Panc1 (cell line): ENCODE measurements around the gene BRWD1. TPM values are rescaled to one million over a fixed set of nuclear protein-coding genes. Genes with fewer than 3 reads are reported as not detected.

Experiments used
- ATAC-seq: fragments of 200-7000 bp; cut with Tn5 transposase; 2 replicates; pipeline ENCODE4 v1.9.1; 2020; ENCODE audit warnings: mild to moderate bottlenecking, moderate library complexity
- BruUV-seq: library from RNA; stranded (reverse); fragments of 400-500 nt; replicated peaks from 2 replicates; lab custom pipeline; 2021; lab: Mats Ljungman, UMichigan
- CTCF ChIA-PET: fragments of 300-600 bp; sonication (Branson Sonifier 250); formaldehyde crosslinking; loops from one replicate; lab custom pipeline; 2022; ENCODE audit warnings: antibody characterized with exemption; lab: Charles Lee
- POLR2A ChIA-PET: fragments of 300-600 bp; sonication (Branson Sonifier 250); formaldehyde crosslinking; loops from one replicate; lab custom pipeline; 2022; ENCODE audit warnings: antibody characterized with exemption; lab: Charles Lee
- DNase-seq: peaks from one replicate; pipeline ENCODE4 v3.0.0-alpha.2; 2010; ENCODE audit warnings: low read depth, low spot score
- H3K27ac ChIP-seq: 2 replicates; pipeline ENCODE4 v1.5.1; 2011; ENCODE audit warnings: mild to moderate bottlenecking, low read length, inconsistent platforms
- H3K27me3 ChIP-seq: fragments of 200-500 bp; sonication (Bioruptor generic); 2 replicates; pipeline ENCODE4 v1.6.0; 2014; ENCODE audit warnings: low read length, inconsistent platforms; ENCODE audit not compliant: control insufficient read depth, insufficient read depth
- H3K36me3 ChIP-seq: fragments of 200-500 bp; sonication (Bioruptor generic); 2 replicates; pipeline ENCODE4 v1.5.1; 2014; ENCODE audit warnings: inconsistent platforms, mild to moderate bottlenecking, low read length, moderate library complexity; ENCODE audit not compliant: control insufficient read depth, insufficient read depth
- H3K4me1 ChIP-seq: 2 replicates; pipeline ENCODE4 v1.5.1; 2011; ENCODE audit warnings: inconsistent platforms, mild to moderate bottlenecking, low read length, moderate library complexity; ENCODE audit not compliant: control insufficient read depth, insufficient read depth
- H3K4me3 ChIP-seq, 2 experiments: 2 replicates each; pipeline ENCODE4 v1.5.1; 2011 to 2012; ENCODE audit warnings: low read depth in 2 of 2, low read length in 2 of 2, mild to moderate bottlenecking in 2 of 2, inconsistent platforms in 1 of 2, moderate library complexity in 1 of 2
- H3K9me3 ChIP-seq: fragments of 200-500 bp; sonication (Bioruptor generic); 2 replicates; pipeline ENCODE4 v1.5.1; 2014; ENCODE audit warnings: low read depth, mild to moderate bottlenecking, inconsistent platforms, low read length, moderate library complexity; ENCODE audit not compliant: control insufficient read depth, insufficient read depth
- POLR2AphosphoS5 ChIP-seq: IDR thresholded peaks from 2 replicates; pipeline ENCODE4 v1.6.1; 2012; ENCODE audit warnings: mild to moderate bottlenecking, low read depth, low read length, moderate library complexity
- SIN3A ChIP-seq: IDR thresholded peaks from 2 replicates; pipeline ENCODE4 v1.6.1; 2012; ENCODE audit warnings: low read depth, mild to moderate bottlenecking, low read length, moderate library complexity, borderline replicate concordance; ENCODE audit not compliant: insufficient read depth
- TCF7L2 ChIP-seq: IDR thresholded peaks from 2 replicates; pipeline ENCODE4 v1.6.1; 2011; ENCODE audit warnings: mild to moderate bottlenecking, low read depth, low read length, inconsistent platforms
- in situ Hi-C: cut with HindIII; loops from 2 replicates; pipeline ENCODE4 v1.10.0; 2016; ENCODE audit warnings: low sequenced_read_pairs, low pct_unique_long_range_greater_than_20kb
- intact Hi-C: fragments of 100-400 bp; cut with micrococcal nuclease; formaldehyde crosslinking; loops from one replicate; pipeline ENCODE4 v1.10.0; 2022; ENCODE audit not compliant: unreplicated experiment
- total RNA-seq: library from RNA; stranded (reverse); gene quantifications from one replicate; pipeline ENCODE4 v1.2.1, GENCODE V29; 2021; ENCODE audit not compliant: unreplicated experiment
- TF ChIP-seq, protein P1 (sequence below), 2 experiments: IDR thresholded peaks; 2 replicates each; pipeline ENCODE4 v1.6.1; 2011 to 2012; ENCODE audit warnings: low read depth in 2 of 2, control low read depth in 1 of 2, low read length in 1 of 2, mild to moderate bottlenecking in 1 of 2, moderate library complexity in 1 of 2; ENCODE audit not compliant: insufficient read depth in 1 of 2
- TF ChIP-seq, protein P2 (sequence below): fragments of 450-650 bp; IDR thresholded peaks from 2 replicates; pipeline ENCODE4 v1.5.1; 2017; ENCODE audit warnings: mild to moderate bottlenecking

The BRWD1 gene
- total RNA-seq, 1 experiment from 2014 or later = 26.2 TPM

DNA sequence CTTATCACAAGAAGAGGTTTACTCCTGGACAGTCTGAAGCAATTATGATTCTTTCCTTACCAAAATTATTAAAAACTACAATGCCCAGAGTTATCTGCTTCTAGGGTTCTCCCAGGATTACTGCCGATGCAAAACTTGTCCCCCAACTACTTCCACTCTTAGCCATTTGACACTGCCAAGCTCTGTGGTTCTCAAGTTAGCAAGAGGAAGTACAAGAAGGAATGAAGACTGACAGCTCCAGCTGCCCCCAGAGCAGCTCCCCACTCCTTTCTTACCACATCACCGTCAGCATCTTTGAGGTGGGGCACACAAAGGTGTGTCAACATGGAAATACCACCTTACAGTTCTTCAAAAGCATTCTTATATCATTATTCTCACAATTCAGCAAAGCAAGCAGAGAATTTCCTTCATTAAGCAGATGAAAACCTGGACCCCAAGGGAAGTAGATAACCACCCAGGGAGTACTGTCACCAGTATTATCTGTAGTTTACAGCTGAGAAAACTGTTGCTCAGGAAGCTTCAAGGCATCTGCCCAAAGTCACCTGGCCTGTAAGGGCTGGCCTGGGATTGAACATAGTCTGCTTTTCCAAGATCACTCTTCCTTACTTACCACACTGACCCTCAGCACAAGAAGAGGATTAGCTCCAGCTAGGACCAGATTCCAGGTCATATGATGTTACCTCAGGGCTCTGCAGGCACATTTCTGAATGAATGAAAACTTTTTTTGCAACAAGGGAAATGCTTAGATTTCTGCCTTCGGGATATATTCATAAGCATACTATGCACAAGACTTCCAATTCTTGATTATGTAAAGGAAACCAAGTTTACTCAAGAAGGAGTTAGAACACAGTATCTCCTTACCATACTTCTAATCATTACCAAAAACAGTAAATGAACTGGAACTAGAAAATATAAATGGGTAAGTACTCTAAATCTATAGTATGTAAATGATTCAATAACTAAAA, 139.4 kb downstream of the BRWD1 start:
- intact Hi-C loops = no loop called here

GRCh38 chr21:39169906-39170305, 143.5 kb downstream of the BRWD1 start:
- no TSS peak for BruUV-seq
- CTCF ChIA-PET = no interaction called here
- H3K9me3 ChIP-seq = peaks cover 2% of the 10 kb centered on the region; the same call in 1 of the 2 replicates
- peaks cover 10% of the 10 kb centered on the region for H3K36me3 ChIP-seq
- TF ChIP-seq, protein P1, sequence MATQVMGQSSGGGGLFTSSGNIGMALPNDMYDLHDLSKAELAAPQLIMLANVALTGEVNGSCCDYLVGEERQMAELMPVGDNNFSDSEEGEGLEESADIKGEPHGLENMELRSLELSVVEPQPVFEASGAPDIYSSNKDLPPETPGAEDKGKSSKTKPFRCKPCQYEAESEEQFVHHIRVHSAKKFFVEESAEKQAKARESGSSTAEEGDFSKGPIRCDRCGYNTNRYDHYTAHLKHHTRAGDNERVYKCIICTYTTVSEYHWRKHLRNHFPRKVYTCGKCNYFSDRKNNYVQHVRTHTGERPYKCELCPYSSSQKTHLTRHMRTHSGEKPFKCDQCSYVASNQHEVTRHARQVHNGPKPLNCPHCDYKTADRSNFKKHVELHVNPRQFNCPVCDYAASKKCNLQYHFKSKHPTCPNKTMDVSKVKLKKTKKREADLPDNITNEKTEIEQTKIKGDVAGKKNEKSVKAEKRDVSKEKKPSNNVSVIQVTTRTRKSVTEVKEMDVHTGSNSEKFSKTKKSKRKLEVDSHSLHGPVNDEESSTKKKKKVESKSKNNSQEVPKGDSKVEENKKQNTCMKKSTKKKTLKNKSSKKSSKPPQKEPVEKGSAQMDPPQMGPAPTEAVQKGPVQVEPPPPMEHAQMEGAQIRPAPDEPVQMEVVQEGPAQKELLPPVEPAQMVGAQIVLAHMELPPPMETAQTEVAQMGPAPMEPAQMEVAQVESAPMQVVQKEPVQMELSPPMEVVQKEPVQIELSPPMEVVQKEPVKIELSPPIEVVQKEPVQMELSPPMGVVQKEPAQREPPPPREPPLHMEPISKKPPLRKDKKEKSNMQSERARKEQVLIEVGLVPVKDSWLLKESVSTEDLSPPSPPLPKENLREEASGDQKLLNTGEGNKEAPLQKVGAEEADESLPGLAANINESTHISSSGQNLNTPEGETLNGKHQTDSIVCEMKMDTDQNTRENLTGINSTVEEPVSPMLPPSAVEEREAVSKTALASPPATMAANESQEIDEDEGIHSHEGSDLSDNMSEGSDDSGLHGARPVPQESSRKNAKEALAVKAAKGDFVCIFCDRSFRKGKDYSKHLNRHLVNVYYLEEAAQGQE (IDR thresholded peaks at IDR 0.05; ENCODE audit: insufficient read depth in 1 of 2, low read depth in 2 of 2, low read length in 1 of 2) = no peak
- TF ChIP-seq, protein P2, sequence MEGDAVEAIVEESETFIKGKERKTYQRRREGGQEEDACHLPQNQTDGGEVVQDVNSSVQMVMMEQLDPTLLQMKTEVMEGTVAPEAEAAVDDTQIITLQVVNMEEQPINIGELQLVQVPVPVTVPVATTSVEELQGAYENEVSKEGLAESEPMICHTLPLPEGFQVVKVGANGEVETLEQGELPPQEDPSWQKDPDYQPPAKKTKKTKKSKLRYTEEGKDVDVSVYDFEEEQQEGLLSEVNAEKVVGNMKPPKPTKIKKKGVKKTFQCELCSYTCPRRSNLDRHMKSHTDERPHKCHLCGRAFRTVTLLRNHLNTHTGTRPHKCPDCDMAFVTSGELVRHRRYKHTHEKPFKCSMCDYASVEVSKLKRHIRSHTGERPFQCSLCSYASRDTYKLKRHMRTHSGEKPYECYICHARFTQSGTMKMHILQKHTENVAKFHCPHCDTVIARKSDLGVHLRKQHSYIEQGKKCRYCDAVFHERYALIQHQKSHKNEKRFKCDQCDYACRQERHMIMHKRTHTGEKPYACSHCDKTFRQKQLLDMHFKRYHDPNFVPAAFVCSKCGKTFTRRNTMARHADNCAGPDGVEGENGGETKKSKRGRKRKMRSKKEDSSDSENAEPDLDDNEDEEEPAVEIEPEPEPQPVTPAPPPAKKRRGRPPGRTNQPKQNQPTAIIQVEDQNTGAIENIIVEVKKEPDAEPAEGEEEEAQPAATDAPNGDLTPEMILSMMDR = no peak
- no peak for TF ChIP-seq POLR2AphosphoS5
- TF ChIP-seq TCF7L2 = no peak
- TF ChIP-seq SIN3A = no peak
- POLR2A ChIA-PET = no interaction called here
- in situ Hi-C loops (no loop called here), intact Hi-C loops (no loop called here)
- ATAC-seq (no peak), DNase-seq (no peak)
- H3K4me3 ChIP-seq = no peak overlapping the region
- no peaks in the 10 kb centered on the region for H3K27me3 ChIP-seq
- no peak overlapping the region for H3K27ac ChIP-seq
- no peaks in the 10 kb centered on the region for H3K4me1 ChIP-seq

More for the DNA sequence above, 139.4 kb downstream of the BRWD1 start:
- BruUV-seq = no TSS peak
- H3K27me3 ChIP-seq = no peaks in the 10 kb centered on the region
- no peaks in the 10 kb centered on the region for H3K9me3 ChIP-seq
- H3K4me3 ChIP-seq = no peak overlapping the region
- peaks cover 16% of the 10 kb centered on the region for H3K36me3 ChIP-seq
- CTCF ChIA-PET = no interaction called here
- in situ Hi-C loops = no loop called here
- TF ChIP-seq POLR2AphosphoS5 = no peak
- no peak for TF ChIP-seq SIN3A
- no peak for TF ChIP-seq TCF7L2
- TF ChIP-seq, protein P1 (IDR thresholded peaks at IDR 0.05; ENCODE audit: insufficient read depth in 1 of 2, low read depth in 2 of 2, low read length in 1 of 2) = no peak
- TF ChIP-seq, protein P2 = no peak
- DNase-seq (no peak), ATAC-seq (no peak)
- POLR2A ChIA-PET = no interaction called here
- H3K27ac ChIP-seq = no peak overlapping the region
- H3K4me1 ChIP-seq = no peaks in the 10 kb centered on the region
